ENCODE measurements around the gene BTG4. TPM values are rescaled to one million over a fixed set of nuclear protein-coding genes. Genes with fewer than 3 reads are reported as not detected.

BTG4 gene
- total RNA-seq, 1 donor from 2014 or later = not detected

DNA sequence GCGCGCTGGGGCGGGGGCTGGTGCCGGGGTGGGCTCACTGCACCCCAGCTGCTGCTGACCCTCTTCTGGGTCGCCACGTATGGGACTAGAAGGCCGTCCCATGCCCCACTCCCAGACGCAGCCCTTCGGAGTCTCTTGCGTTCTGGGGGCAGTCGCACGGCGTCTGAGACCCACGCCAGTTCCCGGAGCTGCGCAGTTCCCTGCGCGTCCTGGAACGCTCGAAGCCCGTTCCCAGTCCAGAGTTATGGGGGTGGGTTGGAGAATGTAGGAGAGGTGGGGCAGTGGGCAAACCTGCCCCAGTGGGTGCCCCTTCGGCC, 28.7 kb upstream of the BTG4 start:
- Mint-ChIP-seq H3K4me1 (ENCODE audit: unreplicated experiment) (peaks cover 14% of the 10 kb centered on the region), H3K27ac (ENCODE audit: unreplicated experiment) (peak overlapping the region; percentile 10), H3K4me3 (ENCODE audit: unreplicated experiment) (peak overlapping the region; percentile 84), H3K9me3 (ENCODE audit: unreplicated experiment) (no peaks in the 10 kb centered on the region), H3K27me3 (ENCODE audit: unreplicated experiment) (no peaks in the 10 kb centered on the region), H3K36me3 (ENCODE audit: unreplicated experiment) (no peaks in the 10 kb centered on the region)
- TF ChIP-seq, protein P1, sequence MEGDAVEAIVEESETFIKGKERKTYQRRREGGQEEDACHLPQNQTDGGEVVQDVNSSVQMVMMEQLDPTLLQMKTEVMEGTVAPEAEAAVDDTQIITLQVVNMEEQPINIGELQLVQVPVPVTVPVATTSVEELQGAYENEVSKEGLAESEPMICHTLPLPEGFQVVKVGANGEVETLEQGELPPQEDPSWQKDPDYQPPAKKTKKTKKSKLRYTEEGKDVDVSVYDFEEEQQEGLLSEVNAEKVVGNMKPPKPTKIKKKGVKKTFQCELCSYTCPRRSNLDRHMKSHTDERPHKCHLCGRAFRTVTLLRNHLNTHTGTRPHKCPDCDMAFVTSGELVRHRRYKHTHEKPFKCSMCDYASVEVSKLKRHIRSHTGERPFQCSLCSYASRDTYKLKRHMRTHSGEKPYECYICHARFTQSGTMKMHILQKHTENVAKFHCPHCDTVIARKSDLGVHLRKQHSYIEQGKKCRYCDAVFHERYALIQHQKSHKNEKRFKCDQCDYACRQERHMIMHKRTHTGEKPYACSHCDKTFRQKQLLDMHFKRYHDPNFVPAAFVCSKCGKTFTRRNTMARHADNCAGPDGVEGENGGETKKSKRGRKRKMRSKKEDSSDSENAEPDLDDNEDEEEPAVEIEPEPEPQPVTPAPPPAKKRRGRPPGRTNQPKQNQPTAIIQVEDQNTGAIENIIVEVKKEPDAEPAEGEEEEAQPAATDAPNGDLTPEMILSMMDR (IDR thresholded peaks at IDR 0.05) = no peak
- no peak for DNase-seq (ENCODE audit: extremely low spot score, unreplicated experiment)

DNA sequence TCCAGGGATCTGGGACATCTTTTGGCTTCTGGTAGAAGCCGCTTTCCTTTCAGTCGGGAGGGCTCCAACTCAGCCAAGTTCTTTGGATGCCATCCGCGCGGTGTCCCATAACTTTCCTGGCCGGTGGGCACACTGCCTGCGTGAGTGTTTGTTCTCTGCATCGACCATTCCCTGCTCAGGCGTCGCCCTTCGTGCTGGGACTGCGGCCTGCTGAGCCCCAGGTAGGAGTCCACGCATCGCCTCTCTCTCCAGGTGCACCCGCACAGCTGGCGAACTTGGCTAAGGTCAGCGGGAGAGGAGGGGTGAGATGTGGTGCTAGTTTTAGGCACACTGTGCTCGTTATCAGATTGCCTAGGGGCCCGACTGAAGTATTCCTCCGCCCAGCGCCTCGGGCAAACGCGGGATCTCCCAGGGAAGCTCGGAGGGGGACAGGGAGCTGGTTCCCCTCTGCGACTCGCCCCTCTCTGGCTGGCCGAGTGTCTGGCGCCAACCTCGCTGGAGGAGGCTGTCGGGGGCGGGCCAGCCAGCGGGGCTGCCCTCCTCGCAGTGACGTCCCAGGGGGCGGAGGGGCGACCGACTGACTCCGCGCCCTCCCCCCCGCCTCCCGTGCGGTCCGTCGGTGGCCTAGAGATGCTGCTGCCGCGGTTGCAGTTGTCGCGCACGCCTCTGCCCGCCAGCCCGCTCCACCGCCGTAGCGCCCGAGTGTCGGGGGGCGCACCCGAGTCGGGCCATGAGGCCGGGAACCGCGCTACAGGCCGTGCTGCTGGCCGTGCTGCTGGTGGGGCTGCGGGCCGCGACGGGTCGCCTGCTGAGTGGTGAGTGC, 28.1 kb upstream of the BTG4 start, which contains the start of gene LAYN:
Gene LAYN, plus strand, starts transcription at position 607 of the 823 bp plus-strand sequence. Its CDS starts 124 bp downstream, at position 731.
- peak; percentile 85 for DNase-seq (ENCODE audit: extremely low spot score, unreplicated experiment)
- TF ChIP-seq, protein P1 (IDR thresholded peaks at IDR 0.05) = no peak
- peak within 1 kb of the TSS; percentile 84 for H3K4me3 Mint-ChIP-seq (ENCODE audit: unreplicated experiment)
- no peaks in the 10 kb centered on the region for H3K27me3 Mint-ChIP-seq (ENCODE audit: unreplicated experiment)
- no peaks in the 10 kb centered on the region for H3K36me3 Mint-ChIP-seq (ENCODE audit: unreplicated experiment)
- peak within 1 kb of the TSS; percentile 89 for H3K27ac Mint-ChIP-seq (ENCODE audit: unreplicated experiment)
- no peaks in the 10 kb centered on the region for H3K9me3 Mint-ChIP-seq (ENCODE audit: unreplicated experiment)
- H3K4me1 Mint-ChIP-seq (ENCODE audit: unreplicated experiment) = peaks cover 16% of the 10 kb centered on the region

DNA sequence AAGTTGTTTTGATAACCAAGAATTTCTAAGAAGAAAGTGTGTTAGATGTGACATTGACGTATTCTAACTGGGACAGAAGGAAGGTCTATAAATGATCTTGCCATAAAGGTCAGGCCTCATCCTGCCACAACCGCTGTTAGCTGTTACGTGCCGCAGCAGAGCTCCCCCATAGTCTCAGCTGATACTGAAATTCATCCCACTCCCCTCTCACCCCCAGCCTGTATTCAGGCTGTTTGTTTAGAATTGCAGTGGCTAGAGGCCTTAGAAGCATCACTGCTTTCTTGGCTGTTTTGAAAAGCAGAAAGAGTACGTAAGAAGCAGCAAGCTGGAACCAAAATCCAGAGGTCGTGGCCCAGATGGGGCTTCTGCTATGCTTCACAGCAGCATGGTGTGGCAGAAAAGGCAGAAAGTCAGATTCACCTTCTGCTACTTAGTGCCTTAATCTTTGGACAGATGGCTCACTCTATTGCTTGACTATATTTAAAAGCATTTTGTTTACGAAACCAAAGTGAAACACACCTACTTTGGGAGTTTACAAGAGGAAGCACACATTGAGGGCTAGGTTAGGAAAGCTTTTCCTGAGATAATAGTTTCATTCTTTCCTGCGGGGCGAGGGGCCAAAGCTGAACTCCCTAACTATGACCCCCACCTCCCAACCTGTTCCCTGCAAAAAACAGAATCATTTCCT, 27.4 kb upstream of the BTG4 start:
- Mint-ChIP-seq H3K4me3 (ENCODE audit: unreplicated experiment) (peak overlapping the region; percentile 64), H3K36me3 (ENCODE audit: unreplicated experiment) (no peaks in the 10 kb centered on the region), H3K9me3 (ENCODE audit: unreplicated experiment) (no peaks in the 10 kb centered on the region), H3K4me1 (ENCODE audit: unreplicated experiment) (peaks cover 21% of the 10 kb centered on the region), H3K27me3 (ENCODE audit: unreplicated experiment) (no peaks in the 10 kb centered on the region), H3K27ac (ENCODE audit: unreplicated experiment) (no peak overlapping the region)
- DNase-seq (ENCODE audit: extremely low spot score, unreplicated experiment) = no peak
- TF ChIP-seq, protein P1 (IDR thresholded peaks at IDR 0.05) = no peak

DNA sequence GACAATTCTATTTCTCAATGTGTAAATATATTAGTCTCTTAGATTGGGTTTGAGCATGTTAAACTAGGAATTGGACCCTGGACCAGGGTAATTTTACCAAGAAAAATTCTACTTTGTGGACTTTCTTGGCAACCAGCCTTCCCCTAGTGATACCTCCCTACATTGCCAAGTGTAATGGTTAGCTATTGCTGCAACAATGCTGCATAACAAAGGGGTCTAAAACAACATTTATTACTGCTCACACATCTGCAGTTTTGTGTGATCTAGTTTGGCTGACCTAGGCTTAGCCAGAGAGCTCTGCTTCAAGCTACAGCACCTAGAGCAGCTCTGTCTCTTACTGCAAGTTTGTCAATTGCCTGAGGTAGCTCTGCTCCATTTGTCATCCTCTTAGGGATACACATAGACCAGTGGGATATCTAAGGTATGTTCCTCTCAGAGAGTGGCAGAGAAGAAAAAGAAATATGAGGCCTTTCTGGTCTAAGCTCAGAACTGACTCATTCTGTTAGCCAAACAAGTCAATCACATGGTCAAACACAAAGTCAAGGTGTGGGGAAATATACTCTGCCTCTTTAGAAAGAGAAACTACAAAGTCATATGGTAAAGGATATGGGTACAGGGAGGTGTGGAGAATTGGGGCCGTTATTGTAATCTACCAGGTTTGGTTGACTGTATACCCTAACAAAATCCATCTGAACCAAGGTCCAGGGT, 26.4 kb upstream of the BTG4 start:
- no peak overlapping the region for H3K4me3 Mint-ChIP-seq (ENCODE audit: unreplicated experiment)
- no peak for DNase-seq (ENCODE audit: extremely low spot score, unreplicated experiment)
- TF ChIP-seq, protein P1 (IDR thresholded peaks at IDR 0.05) = no peak
- no peaks in the 10 kb centered on the region for H3K27me3 Mint-ChIP-seq (ENCODE audit: unreplicated experiment)
- H3K9me3 Mint-ChIP-seq (ENCODE audit: unreplicated experiment) = no peaks in the 10 kb centered on the region
- H3K4me1 Mint-ChIP-seq (ENCODE audit: unreplicated experiment) = peaks cover 21% of the 10 kb centered on the region
- no peak overlapping the region for H3K27ac Mint-ChIP-seq (ENCODE audit: unreplicated experiment)
- H3K36me3 Mint-ChIP-seq (ENCODE audit: unreplicated experiment) = no peaks in the 10 kb centered on the region
